T-helper 22 cell (primary cell): ENCODE results near the gene GALR2.
"Not testable (repeated sequence)": the region's sequence is repeated elsewhere in the genome, so short reads cannot be mapped to it uniquely, and the experiment has no call there.

Experiments
- DNase-seq: peaks from one replicate; pipeline ENCODE4 v3.0.0-alpha.2; 2020; ENCODE audit warnings: low read depth

Gene GALR2, protein sequence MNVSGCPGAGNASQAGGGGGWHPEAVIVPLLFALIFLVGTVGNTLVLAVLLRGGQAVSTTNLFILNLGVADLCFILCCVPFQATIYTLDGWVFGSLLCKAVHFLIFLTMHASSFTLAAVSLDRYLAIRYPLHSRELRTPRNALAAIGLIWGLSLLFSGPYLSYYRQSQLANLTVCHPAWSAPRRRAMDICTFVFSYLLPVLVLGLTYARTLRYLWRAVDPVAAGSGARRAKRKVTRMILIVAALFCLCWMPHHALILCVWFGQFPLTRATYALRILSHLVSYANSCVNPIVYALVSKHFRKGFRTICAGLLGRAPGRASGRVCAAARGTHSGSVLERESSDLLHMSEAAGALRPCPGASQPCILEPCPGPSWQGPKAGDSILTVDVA

DNA sequence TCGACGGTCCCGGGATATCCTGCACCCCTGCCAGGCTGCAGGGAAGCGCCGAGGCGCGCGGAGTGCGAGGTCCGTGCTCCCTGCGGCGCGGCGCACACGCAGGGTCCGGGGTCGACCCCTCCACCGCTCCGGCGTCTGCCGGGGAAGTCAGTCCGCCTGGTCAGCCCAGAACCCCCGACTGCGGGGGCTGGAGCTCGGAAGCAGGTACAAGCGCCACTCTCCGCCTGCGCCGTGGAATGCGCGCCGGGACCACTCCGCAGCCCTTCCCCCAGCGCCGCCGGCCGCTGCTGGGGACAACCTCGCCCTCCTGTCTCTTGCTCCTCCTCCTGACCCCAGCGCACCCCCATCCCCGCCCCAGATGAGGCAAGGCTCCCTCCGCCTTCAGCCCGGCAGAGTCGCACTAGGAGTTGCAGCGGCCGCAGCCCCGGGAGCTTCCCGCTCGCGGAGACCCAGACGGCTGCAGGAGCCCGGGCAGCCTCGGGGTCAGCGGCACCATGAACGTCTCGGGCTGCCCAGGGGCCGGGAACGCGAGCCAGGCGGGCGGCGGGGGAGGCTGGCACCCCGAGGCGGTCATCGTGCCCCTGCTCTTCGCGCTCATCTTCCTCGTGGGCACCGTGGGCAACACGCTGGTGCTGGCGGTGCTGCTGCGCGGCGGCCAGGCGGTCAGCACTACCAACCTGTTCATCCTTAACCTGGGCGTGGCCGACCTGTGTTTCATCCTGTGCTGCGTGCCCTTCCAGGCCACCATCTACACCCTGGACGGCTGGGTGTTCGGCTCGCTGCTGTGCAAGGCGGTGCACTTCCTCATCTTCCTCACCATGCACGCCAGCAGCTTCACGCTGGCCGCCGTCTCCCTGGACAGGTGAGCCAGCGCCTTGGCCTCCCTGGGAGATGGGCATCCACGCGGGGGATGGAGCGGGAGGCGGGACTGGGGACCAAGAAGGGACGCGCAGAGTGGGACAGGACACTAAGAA is at the start of gene GALR2:
TSS of gene GALR2 (plus strand) at position 392 of the 974 bp plus-strand sequence. CDS start at position 495, 103 bp downstream.
- DNase-seq, result no peak

DNA sequence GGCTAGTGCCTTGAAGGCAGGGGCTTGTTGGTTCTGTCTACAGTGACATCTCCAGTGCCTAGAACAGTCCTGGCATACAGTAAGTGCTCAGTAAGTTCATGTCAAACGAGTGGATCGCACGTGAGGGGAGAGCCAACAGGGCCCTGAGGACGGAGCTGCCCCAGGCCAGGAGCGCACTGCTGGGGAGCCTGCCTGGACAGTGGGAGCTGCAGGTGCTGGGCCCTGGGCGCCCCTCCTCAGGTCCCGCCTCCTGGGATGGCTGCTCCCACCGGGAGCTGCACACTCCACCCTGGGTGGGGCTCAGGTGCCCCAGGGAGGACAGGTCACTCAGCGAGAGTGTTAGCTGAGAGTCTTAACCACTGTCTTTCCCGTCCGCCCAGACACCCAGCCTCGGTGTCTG is 49.3 kb upstream of the GALR2 start:
- no peak for DNase-seq

DNA sequence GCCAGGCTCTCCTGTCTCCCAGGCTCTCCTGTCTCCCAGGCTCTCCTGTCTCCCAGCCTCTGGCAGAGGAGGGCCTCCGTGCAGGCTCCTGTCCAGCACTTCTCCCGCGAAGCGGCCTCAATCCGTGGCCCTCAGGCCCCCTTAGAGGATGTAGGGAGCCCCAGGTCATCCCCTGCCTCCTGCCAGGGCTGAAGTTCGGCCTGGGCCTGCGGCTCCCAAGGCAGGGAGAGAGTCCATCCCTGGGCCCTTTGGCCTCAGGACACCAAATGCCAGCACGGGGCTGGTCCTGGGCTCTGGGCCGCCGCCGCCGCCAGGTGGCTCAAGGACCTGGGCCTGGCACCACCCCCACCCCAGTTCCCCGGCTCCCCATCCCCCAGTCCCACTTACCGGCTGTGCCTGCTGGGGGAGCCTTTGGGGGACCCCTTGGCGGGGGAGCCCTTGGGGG is 47.8 kb upstream of the GALR2 start:
- DNase-seq, result no peak

GRCh38 chr17:76027159-76027839 is 47.3 kb upstream of the GALR2 start, which contains the start of gene EVPL:
Gene EVPL (minus strand): TSS chr17:76027306. CDS start chr17:76027198, 108 bp downstream.
- no peak for DNase-seq

GRCh38 chr17:76032073-76032779 is 42.4 kb upstream of the GALR2 start:
- DNase-seq, result no peak

- no peak for DNase-seq
Observed at GRCh38 chr17:76032780-76033108, 41.8 kb upstream of the GALR2 start.

GRCh38 chr17:76033139-76033538 is 41.4 kb upstream of the GALR2 start:
- no peak for DNase-seq

- DNase-seq, result no peak
Observed at GRCh38 chr17:76034428-76035350, 39.9 kb upstream of the GALR2 start.

DNA sequence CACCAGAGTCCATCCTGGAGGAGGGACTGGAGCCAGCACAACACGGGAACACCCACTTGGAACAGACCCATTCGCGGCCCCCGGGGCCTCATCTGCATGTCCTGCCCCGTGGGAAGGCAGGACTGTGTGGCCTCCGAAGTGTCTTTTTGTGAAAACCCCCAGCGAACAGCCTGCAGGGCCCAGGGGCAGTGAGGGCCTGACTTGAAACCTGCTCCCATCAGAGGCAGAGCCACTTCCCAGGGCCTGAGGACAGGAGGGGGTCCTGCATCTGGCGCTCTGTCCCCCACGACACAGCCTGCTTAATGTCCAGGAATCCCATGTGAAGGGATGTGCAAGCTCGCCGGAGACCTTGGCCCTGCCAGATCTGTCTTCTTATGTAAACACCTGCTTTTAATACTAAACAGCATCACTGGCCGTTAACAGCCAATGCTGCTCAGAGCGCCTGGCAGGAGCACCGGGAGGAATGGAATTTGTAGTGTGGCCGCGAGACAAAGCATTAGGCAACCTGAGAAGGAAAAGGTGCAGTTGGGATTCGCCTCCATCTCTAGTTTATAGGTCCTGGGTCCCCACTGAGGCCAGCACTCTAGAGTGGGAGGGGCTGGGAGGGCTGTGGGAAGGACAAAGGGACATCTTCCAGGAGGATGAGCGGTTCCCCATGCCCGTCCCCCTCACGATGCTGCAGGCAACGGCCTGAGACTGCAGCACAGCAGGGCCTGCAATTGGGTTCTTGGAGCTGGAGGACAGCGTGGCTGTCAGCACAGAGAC is 37.9 kb upstream of the GALR2 start:
- DNase-seq, result no peak

GRCh38 chr17:76038050-76038449 is 36.5 kb upstream of the GALR2 start:
- no peak for DNase-seq

- no peak for DNase-seq
Observed at GRCh38 chr17:76039121-76039520, 35.5 kb upstream of the GALR2 start.

- DNase-seq, result no peak
Observed at GRCh38 chr17:76040376-76040775, 34.2 kb upstream of the GALR2 start.

DNA sequence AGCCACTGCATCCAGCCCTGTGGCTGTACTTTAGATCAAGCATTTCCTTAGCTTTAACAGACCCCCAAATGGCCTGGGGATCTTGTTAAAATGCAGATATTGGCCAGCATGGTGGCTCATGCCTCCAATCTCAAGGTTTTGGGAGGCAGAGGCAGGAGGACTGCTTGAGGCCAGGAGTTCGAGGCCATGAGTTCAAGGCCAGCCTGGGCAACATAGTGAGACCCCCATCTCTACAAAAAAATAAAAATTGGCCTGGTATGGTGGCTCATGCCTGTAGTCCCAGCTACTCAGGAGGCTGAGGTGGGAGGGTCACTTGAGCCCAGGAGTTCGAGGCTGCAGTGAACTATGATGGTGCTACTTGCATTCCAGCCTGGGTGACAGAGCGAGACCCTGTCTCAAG is 31.7 kb upstream of the GALR2 start:
- not testable (repeated sequence) for DNase-seq

GRCh38 chr17:76044475-76045007 is 30.0 kb upstream of the GALR2 start:
- not testable (repeated sequence) for DNase-seq

DNA sequence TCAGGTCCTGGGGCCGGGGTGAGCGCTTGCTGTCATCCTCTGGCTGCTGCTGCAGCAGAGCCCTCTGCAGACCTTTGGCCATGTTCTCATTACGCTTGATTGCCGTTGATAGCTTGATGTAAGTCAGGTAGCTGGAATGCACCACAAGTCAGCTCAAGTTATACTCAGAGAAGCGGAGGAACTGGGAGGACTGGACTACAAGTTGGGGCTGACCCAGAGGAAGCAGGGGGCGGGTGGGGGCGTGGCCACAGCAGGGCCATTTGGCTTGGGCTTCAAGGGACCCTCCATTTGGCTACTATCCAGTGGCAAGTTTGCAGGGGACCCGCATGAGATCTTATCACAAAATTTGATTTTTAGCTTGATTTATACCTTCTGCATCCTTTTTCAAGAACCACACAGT is 28.5 kb upstream of the GALR2 start:
- no peak for DNase-seq

DNA sequence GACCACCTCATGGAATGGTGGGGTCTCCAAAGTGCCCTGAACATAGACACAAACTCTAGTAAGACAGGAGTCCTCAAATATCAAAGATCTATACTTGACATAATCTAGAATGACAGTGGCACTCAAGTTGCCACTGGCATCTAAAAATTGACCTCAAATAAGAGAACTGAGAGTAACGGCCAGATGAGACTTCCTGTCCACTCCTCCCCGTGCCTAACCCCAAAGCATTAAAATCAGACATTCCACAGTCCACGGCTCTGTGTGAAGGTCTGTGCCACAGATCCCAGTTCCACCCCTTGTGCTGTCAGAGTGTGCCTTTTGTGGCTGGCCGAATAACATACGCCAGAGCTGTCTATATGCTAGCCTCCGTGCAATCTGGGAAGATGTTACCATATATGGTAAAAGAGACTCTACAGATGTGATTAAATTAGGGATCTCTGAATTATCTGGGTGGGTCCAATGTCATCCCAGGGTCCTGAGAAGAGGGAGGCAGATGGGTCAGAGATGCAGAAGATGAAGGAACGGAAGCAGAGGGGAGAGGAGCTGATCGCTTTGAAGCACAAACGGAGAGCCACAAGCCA is 26.5 kb upstream of the GALR2 start:
- DNase-seq, result no peak

DNA sequence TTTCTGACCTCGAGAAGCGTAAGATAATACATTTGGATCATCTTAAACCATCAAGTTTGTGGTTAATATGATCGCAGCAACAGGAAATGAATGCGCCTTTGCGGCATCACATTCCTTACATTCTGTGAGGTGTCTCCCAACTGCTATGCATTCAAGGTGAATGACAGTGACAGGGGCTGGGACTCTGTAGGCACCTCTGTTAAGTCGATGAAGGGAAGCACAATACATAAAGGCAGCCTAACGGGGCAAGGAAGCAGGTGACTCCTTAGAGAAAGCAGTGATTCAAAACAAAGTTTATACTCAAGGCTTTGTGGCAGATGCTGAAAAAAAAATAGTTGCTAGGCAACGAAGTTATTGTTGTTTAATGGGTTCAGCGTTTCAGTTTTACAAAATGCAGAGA is 25.9 kb upstream of the GALR2 start:
- DNase-seq, result no peak

DNA sequence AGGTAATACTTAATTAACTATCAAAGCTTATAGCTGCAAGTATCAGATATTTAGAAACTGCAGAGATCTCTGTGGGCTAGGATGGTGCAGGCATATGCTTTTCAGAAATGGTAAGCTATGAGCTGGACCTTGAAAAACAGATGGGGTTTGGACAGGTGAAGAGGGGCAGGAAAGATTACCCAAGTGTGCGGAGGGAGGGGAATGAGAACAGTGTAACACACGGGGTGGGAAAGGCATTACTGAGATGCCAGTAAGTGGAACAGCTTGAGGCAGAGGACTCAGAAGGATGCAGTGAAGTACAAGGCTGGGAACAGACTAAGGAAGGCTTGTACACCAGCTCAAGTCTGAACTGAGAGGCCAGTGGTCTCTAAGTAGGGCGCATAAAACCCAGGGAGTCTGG is 25.3 kb upstream of the GALR2 start:
- no peak for DNase-seq
